Neuronal stem cell (in vitro differentiated cells): ENCODE results near the gene RSPO4.

Source experiments
- DNase-seq: peaks from one replicate; pipeline ENCODE4 v3.0.0-alpha.2; 2013; ENCODE audit warnings: low spot score
- H2AFZ ChIP-seq: one replicate; pipeline ENCODE4 v1.6.1; 2013; ENCODE audit warnings: mild to moderate bottlenecking, low read length, inconsistent platforms
- H2AK5ac ChIP-seq: 2 replicates; pipeline ENCODE4 v1.6.1; 2013; ENCODE audit warnings: low read depth, mild to moderate bottlenecking, inconsistent platforms, low read length, moderate library complexity, mixed read lengths
- H2BK120ac ChIP-seq: 2 replicates; pipeline ENCODE4 v1.6.1; 2013; ENCODE audit warnings: low read depth, mild to moderate bottlenecking, inconsistent platforms, low read length, moderate library complexity, mixed read lengths
- H2BK12ac ChIP-seq: one replicate; pipeline ENCODE4 v1.6.1; 2013; ENCODE audit warnings: low read length, inconsistent platforms
- H2BK15ac ChIP-seq: 2 replicates; pipeline ENCODE4 v1.6.1; 2013; ENCODE audit warnings: mild to moderate bottlenecking, low read length, inconsistent platforms, mixed read lengths
- H2BK5ac ChIP-seq: one replicate; pipeline ENCODE4 v1.6.1; 2013; ENCODE audit warnings: inconsistent platforms, mild to moderate bottlenecking, low read length, moderate library complexity
- H3K14ac ChIP-seq: one replicate; pipeline ENCODE4 v1.6.1; 2013; ENCODE audit warnings: low read length, inconsistent platforms
- H3K18ac ChIP-seq: 2 replicates; pipeline ENCODE4 v1.6.1; 2013; ENCODE audit warnings: low read length, inconsistent platforms
- H3K23ac ChIP-seq: 2 replicates; pipeline ENCODE4 v1.6.1; 2013; ENCODE audit warnings: low read depth, mild to moderate bottlenecking, mixed read lengths, low read length, inconsistent platforms; ENCODE audit not compliant: poor library complexity
- H3K27ac ChIP-seq: replicated peaks from 3 replicates; pipeline ENCODE4 v1.5.1; 2013; ENCODE audit warnings: low read length, inconsistent platforms
- H3K27me3 ChIP-seq, 3 experiments: 2 replicates each; pipeline ENCODE4 v1.6.1; 2013; ENCODE audit warnings: low read length in 3 of 3, mild to moderate bottlenecking in 2 of 3, inconsistent platforms in 1 of 3, low read depth in 1 of 3, mixed read lengths in 1 of 3, moderate library complexity in 1 of 3; ENCODE audit not compliant: control insufficient read depth in 3 of 3, insufficient read depth in 3 of 3
- H3K36me3 ChIP-seq, 2 donors: replicated peaks in 1 of 2; 2 replicates each; pipeline ENCODE4 v1.6.1; 2013; ENCODE audit warnings: low read length in 2 of 2; ENCODE audit not compliant: control insufficient read depth in 2 of 2, insufficient read depth in 2 of 2
- H3K4ac ChIP-seq: 2 replicates; pipeline ENCODE4 v1.6.1; 2013; ENCODE audit warnings: inconsistent platforms, mild to moderate bottlenecking, low read length, moderate library complexity
- H3K4me1 ChIP-seq, 2 donors: 1 replicate in 1 of 2; 2 replicates in 1 of 2; pipeline ENCODE4 v1.6.1; 2013; ENCODE audit warnings: low read length in 2 of 2, low read depth in 1 of 2; ENCODE audit not compliant: control insufficient read depth in 2 of 2, insufficient read depth in 1 of 2
- H3K4me2 ChIP-seq: one replicate; pipeline ENCODE4 v1.6.1; 2013; ENCODE audit warnings: mild to moderate bottlenecking, low read length, inconsistent platforms; ENCODE audit not compliant: insufficient read depth, poor library complexity, severe bottlenecking
- H3K4me3 ChIP-seq, 2 donors: 2 replicates each; pipeline ENCODE4 v1.5.1; 2013; ENCODE audit warnings: low read length in 2 of 2, mild to moderate bottlenecking in 2 of 2, inconsistent platforms in 1 of 2, moderate library complexity in 1 of 2
- H3K79me1 ChIP-seq: one replicate; pipeline ENCODE4 v1.6.1; 2013; ENCODE audit warnings: low read depth, mild to moderate bottlenecking, inconsistent platforms, low read length, moderate library complexity
- H3K9ac ChIP-seq: one replicate; pipeline ENCODE4 v1.6.1; 2013; ENCODE audit warnings: mild to moderate bottlenecking, low read depth, low read length, inconsistent platforms; ENCODE audit not compliant: poor library complexity
- H3K9me3 ChIP-seq, 2 donors: replicated peaks in 1 of 2; 2 replicates each; pipeline versions ENCODE3 to v1.6.1; 2013; ENCODE audit warnings: low read length in 2 of 2, mild to moderate bottlenecking in 2 of 2, inconsistent platforms in 1 of 2, low read depth in 1 of 2, mixed read lengths in 1 of 2, moderate library complexity in 1 of 2; ENCODE audit not compliant: control insufficient read depth in 2 of 2, insufficient read depth in 1 of 2
- H4K8ac ChIP-seq: one replicate; pipeline ENCODE4 v1.6.1; 2013; ENCODE audit warnings: low read depth, mild to moderate bottlenecking, inconsistent platforms, low read length, moderate library complexity
- H4K91ac ChIP-seq: one replicate; pipeline ENCODE4 v1.6.1; 2013; ENCODE audit warnings: low read length, low read depth, mild to moderate bottlenecking, inconsistent platforms; ENCODE audit not compliant: poor library complexity
- WGBS, 2 donors: extraction: QIAGEN DNeasy Blood & Tissue Kit; methylation state at CpG; one replicate each; pipeline ENCODE4 v1.1.7; 2013; ENCODE audit warnings: missing lambda C conversion rate in 2 of 2, mixed read lengths in 1 of 2; ENCODE audit not compliant: insufficient read length in 2 of 2, insufficient replicate concordance in 1 of 2; ENCODE audit errors: extremely low coverage in 2 of 2; 5-methylcytosine and 5-hydroxymethylcytosine counted together

Gene RSPO4

DNA sequence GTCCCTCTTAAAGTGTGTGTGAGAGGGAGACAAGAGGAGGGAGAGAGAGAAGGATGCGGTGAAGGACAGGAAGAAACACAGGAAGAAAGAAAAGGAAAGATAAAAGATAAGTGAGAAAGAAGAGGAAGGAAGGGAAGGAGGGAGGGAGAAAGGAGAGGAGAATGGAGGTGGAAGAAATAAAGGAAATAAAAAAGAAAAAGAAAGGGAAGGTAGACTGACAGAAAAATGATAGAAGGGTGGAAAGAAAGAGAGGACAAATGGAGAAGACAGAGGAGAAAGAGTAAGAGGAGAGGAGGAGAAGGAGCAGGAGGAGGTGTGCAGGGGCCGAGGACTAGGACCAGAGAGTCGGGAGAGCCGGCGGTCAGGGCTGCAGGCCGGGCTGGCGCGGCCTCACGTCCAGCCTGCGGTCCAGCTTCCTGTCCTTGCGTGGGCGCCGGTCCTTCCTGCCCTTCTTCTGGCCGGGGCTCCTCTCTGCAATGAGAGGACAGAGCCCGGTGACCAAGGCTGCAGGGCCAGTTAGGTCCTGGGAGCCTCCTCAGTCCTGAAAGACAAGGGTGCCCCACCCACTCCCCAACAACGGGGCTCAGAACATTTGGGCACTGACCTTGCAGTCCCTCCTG is 42.0 kb downstream of the RSPO4 start:
- Histone ChIP-seq H3K36me3 (no peaks in the 10 kb centered on the region), H4K91ac (no peak overlapping the region), H2BK15ac (no peak overlapping the region), H3K4me1 (peaks cover 0 to 2% of the 10 kb centered on the region in 2 donors), H2AK5ac (no peak overlapping the region), H3K79me1 (no peaks in the 10 kb centered on the region), H3K27me3 (peaks cover 0 to 20% (median 0%) of the 10 kb centered on the region in 3 experiments), H3K4me3 (no peak overlapping the region), H3K4me2 (no peak overlapping the region), H3K9ac (no peak overlapping the region), H3K4ac (no peak overlapping the region), H2BK5ac (no peak overlapping the region), H3K23ac (no peak overlapping the region), H3K18ac (no peak overlapping the region), H3K27ac (no peak overlapping the region), H2BK12ac (no peak overlapping the region), H3K9me3 (no peaks in the 10 kb centered on the region), H3K14ac (no peak overlapping the region), H2BK120ac (no peak overlapping the region), H2AFZ (no peak overlapping the region), H4K8ac (no peak overlapping the region)
- no peak for DNase-seq
- no CpG with 5 or more reads among the region's 16 CpGs for WGBS, 2 donors

DNA sequence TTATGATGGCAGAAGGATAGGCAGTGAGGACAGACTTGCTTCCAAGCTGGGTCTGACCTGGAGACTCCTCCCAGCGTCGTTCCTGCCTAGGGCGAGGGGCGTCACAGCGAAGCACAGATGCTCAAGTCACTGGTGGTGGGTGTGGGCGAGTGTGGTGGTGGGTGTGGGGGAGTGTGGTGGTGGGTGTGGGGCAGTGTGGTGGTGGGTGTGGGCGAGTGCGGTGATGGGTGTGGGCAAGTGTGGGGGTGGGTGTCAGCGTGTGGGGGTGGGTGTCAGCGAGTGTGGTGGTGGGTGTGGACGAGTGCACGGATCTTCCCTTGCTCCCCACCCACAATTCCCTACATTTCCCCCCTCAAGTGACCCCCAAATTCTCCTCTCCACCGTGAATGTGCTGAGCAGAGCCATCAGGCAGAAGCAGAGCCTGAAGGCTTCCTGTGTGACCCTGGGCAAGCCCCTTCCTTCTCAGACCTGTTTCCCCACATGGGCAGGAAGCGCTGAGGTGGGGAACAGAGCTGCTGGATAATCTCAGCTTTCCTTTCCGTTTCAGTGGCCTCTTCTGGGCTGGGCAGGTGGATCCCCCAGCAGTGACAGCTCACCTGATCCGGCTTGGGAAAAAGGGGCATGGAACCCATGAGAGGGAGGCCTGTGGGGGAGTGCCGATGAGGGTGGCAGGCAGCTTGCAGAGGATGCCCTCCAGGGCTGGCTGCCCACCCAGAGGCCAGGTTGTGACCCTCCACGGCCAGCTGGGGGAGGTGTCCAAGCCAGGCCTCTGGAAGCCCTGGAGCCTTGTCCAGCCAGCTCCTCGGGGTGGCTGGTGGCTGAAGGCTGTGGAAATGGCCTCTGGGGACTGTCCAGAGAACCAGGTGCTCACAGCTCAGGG is 42.9 kb downstream of the RSPO4 start:
- Histone ChIP-seq H2AK5ac (no peak overlapping the region), H3K14ac (no peak overlapping the region), H3K79me1 (no peaks in the 10 kb centered on the region), H2BK120ac (no peak overlapping the region), H3K4me3 (no peak overlapping the region), H3K4ac (no peak overlapping the region), H3K4me1 (peaks cover 0 to 2% of the 10 kb centered on the region in 2 donors), H2BK15ac (no peak overlapping the region), H3K27me3 (peaks cover 0 to 20% (median 0%) of the 10 kb centered on the region in 3 experiments), H3K27ac (no peak overlapping the region), H2BK5ac (no peak overlapping the region), H2AFZ (no peak overlapping the region), H3K4me2 (no peak overlapping the region), H3K9ac (no peak overlapping the region), H3K23ac (no peak overlapping the region), H4K8ac (no peak overlapping the region), H2BK12ac (no peak overlapping the region), H4K91ac (no peak overlapping the region), H3K9me3 (no peaks in the 10 kb centered on the region), H3K36me3 (no peaks in the 10 kb centered on the region), H3K18ac (peak overlapping the region; percentile 27)
- WGBS, 2 donors: no CpG with 5 or more reads among the region's 19 CpGs
- DNase-seq: no peak

DNA sequence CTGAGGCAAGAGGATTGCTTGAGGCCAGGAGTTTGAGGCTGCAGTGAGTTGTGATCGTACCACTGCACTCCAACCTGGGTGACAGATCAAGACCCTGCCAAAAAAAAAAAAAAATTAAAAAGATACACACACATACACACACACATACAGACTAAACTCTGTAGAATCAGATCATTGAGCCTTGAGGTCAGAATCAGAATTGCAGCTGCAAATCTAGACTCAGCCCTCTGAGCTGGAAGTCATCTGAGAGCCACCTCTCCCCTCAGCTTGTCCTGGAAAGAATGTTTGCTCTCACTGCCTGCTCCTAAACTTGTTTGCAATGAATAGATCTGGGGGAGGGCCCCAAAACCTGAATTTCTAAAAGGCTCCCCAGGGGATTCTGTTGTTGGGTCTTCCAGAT is 44.6 kb downstream of the RSPO4 start:
- Histone ChIP-seq H3K79me1 (no peaks in the 10 kb centered on the region), H2BK5ac (no peak overlapping the region), H3K9me3 (no peaks in the 10 kb centered on the region), H2BK12ac (no peak overlapping the region), H4K91ac (no peak overlapping the region), H3K23ac (no peak overlapping the region), H3K4me3 (no peak overlapping the region), H3K14ac (no peak overlapping the region), H3K9ac (no peak overlapping the region), H3K36me3 (no peaks in the 10 kb centered on the region), H2BK120ac (no peak overlapping the region), H3K18ac (no peak overlapping the region), H3K27ac (no peak overlapping the region), H3K4me1 (peaks cover 0 to 2% of the 10 kb centered on the region in 2 donors), H3K4ac (no peak overlapping the region), H2BK15ac (no peak overlapping the region), H4K8ac (no peak overlapping the region), H3K4me2 (no peak overlapping the region), H2AFZ (no peak overlapping the region), H2AK5ac (no peak overlapping the region), H3K27me3 (peaks cover 0 to 16% (median 0%) of the 10 kb centered on the region in 3 experiments)
- DNase-seq: no peak
- WGBS, 2 donors: no CpG with 5 or more reads among the region's 1 CpG

DNA sequence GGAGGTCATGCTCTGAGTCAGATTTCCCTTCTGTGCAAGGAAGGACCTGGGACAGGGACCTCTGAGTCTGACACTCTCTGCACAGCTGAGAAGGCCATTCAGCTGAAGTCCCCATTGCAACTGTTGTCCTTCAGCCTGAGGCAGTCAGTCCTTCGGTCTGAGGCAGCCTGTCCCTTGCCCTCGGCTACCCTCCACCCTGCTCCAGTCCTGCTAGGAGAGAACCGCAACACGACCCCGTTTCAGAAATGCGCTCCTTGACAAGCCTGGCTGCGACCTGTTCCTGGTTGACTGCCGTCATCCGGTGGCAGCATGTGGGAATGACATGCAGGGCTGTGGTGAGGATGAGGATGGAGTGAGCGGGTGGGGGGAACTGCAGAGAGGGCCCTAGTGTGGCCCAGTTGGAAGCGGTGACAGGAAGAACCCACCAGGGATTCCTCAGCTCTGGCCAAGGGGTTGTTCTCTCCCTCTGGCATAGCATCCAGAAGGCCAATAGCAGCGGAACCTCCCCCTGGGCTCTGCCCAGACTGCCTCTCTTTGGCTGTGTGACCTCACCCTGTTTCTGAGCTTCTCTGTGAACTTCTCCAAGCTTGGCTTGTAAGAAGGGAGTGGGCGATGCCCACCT is 45.7 kb downstream of the RSPO4 start:
- H4K8ac ChIP-seq: no peak overlapping the region
- no peak overlapping the region for H2BK15ac ChIP-seq
- no CpG with 5 or more reads among the region's 13 CpGs for WGBS, 2 donors
- peaks cover 0 to 2% of the 10 kb centered on the region in 2 donors for H3K4me1 ChIP-seq
- DNase-seq: peak; percentile 79
- no peak overlapping the region for H3K18ac ChIP-seq
- H3K4me2 ChIP-seq: no peak overlapping the region
- H4K91ac ChIP-seq: no peak overlapping the region
- H2BK5ac ChIP-seq: no peak overlapping the region
- H3K4me3 ChIP-seq: no peak overlapping the region
- peaks cover 0 to 16% (median 0%) of the 10 kb centered on the region in 3 experiments for H3K27me3 ChIP-seq
- H2BK12ac ChIP-seq: no peak overlapping the region
- no peak overlapping the region for H3K9ac ChIP-seq
- no peak overlapping the region for H2BK120ac ChIP-seq
- no peaks in the 10 kb centered on the region for H3K79me1 ChIP-seq
- H3K36me3 ChIP-seq: no peaks in the 10 kb centered on the region
- H3K9me3 ChIP-seq: no peaks in the 10 kb centered on the region
- H3K4ac ChIP-seq: no peak overlapping the region
- H3K27ac ChIP-seq: no peak overlapping the region
- H2AK5ac ChIP-seq: no peak overlapping the region
- H2AFZ ChIP-seq: no peak overlapping the region
- no peak overlapping the region for H3K23ac ChIP-seq
- no peak overlapping the region for H3K14ac ChIP-seq
